ENCODE measurements around the gene COL12A1. TPM values are rescaled to one million over a fixed set of nuclear protein-coding genes. Genes with fewer than 3 reads are reported as not detected.

Gene COL12A1
- polyA plus RNA-seq, 1 donor from 2014 or later, result 0.63 TPM

DNA sequence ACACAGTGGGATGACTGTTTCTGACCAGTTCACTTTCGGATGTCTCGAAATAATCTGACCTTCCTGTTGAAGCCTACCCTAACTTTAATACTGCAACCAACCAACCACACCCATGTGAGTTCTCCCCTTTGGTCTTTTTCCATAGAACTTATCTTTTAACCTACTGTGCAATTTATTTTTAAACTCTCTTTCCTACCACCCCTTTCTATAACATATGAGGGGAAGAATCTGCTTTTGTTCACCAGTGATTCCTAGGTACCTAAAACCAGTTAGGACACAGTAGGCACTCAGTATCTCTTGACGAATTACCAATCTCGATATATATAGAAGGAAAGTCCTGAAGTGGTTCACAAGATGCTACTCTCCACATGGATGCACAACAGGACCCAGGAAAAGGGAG lies 30.8 kb upstream of the COL12A1 start:
- Histone ChIP-seq H3K79me2 (replicated peaks; ENCODE audit: insufficient read depth, low read length) (peaks cover 12% of the 10 kb centered on the region), H4K20me1 (ENCODE audit: insufficient read depth) (no peaks in the 10 kb centered on the region), H3K9me3 (ENCODE audit: low read length) (no peaks in the 10 kb centered on the region), H2AFZ (ENCODE audit: low read depth, low read length) (no peak overlapping the region), H3K9me2 (ENCODE audit: insufficient read depth, low read length) (no peaks in the 10 kb centered on the region), H3K9ac (ENCODE audit: low read length) (no peak overlapping the region), H3K4me3 (ENCODE audit: low read length) (no peak overlapping the region), H3K4me2 (ENCODE audit: low read length) (no peak overlapping the region), H3K36me3 (ENCODE audit: insufficient read depth, low read length) (no peaks in the 10 kb centered on the region), H3F3A (ENCODE audit: insufficient read depth, low read length, poor library complexity, severe bottlenecking) (no peaks in the 10 kb centered on the region), H3K27ac (ENCODE audit: low read length) (no peak overlapping the region), H3K27me3 (ENCODE audit: insufficient read depth, low read depth, low read length) (no peaks in the 10 kb centered on the region)
- no peak for TF ChIP-seq MXI1 (conservative IDR thresholded peaks at IDR 0.05; ENCODE audit: poor library complexity, severe bottlenecking)
- TF ChIP-seq, protein P1, sequence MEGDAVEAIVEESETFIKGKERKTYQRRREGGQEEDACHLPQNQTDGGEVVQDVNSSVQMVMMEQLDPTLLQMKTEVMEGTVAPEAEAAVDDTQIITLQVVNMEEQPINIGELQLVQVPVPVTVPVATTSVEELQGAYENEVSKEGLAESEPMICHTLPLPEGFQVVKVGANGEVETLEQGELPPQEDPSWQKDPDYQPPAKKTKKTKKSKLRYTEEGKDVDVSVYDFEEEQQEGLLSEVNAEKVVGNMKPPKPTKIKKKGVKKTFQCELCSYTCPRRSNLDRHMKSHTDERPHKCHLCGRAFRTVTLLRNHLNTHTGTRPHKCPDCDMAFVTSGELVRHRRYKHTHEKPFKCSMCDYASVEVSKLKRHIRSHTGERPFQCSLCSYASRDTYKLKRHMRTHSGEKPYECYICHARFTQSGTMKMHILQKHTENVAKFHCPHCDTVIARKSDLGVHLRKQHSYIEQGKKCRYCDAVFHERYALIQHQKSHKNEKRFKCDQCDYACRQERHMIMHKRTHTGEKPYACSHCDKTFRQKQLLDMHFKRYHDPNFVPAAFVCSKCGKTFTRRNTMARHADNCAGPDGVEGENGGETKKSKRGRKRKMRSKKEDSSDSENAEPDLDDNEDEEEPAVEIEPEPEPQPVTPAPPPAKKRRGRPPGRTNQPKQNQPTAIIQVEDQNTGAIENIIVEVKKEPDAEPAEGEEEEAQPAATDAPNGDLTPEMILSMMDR (IDR thresholded peaks at IDR 0.05; ENCODE audit: poor library complexity, severe bottlenecking), result no peak
- TF ChIP-seq EP300 (conservative IDR thresholded peaks at IDR 0.05; ENCODE audit: poor library complexity, severe bottlenecking), result no peak
- no peak for TF ChIP-seq EZH2 (IDR thresholded peaks at IDR 0.05; ENCODE audit: borderline replicate concordance, insufficient read depth, low read length, poor library complexity, severe bottlenecking)
- no peak for TF ChIP-seq SMC3 (conservative IDR thresholded peaks at IDR 0.05; ENCODE audit: poor library complexity)

DNA sequence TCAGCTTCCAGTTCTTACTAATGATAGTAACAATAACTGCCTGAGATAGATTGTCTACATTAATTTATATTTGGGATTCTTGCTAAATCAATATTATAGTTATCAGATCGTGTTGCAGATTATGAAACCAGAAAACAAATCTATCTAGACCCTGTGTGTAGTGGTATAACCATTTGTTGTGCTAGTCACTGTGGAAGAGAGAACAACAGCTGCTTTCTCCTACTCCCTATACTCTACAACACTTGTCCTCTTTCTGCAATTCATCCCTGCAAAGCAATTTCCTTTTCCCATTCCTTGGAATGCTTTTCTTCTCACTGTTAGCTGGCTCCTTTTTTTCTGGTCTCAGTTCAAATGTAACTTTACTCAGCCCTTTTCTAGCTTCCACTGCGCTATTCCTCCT lies 29.4 kb upstream of the COL12A1 start:
- Histone ChIP-seq H3K9me3 (ENCODE audit: low read length) (no peaks in the 10 kb centered on the region), H3K36me3 (ENCODE audit: insufficient read depth, low read length) (no peaks in the 10 kb centered on the region), H4K20me1 (ENCODE audit: insufficient read depth) (no peaks in the 10 kb centered on the region), H3K27ac (ENCODE audit: low read length) (no peak overlapping the region), H3K4me2 (ENCODE audit: low read length) (no peak overlapping the region), H3K9ac (ENCODE audit: low read length) (no peak overlapping the region), H3F3A (ENCODE audit: insufficient read depth, low read length, poor library complexity, severe bottlenecking) (no peaks in the 10 kb centered on the region), H2AFZ (ENCODE audit: low read depth, low read length) (no peak overlapping the region), H3K9me2 (ENCODE audit: insufficient read depth, low read length) (no peaks in the 10 kb centered on the region), H3K27me3 (ENCODE audit: insufficient read depth, low read depth, low read length) (no peaks in the 10 kb centered on the region), H3K4me3 (ENCODE audit: low read length) (no peak overlapping the region), H3K79me2 (replicated peaks; ENCODE audit: insufficient read depth, low read length) (peaks cover 2% of the 10 kb centered on the region)
- TF ChIP-seq, protein P2, sequence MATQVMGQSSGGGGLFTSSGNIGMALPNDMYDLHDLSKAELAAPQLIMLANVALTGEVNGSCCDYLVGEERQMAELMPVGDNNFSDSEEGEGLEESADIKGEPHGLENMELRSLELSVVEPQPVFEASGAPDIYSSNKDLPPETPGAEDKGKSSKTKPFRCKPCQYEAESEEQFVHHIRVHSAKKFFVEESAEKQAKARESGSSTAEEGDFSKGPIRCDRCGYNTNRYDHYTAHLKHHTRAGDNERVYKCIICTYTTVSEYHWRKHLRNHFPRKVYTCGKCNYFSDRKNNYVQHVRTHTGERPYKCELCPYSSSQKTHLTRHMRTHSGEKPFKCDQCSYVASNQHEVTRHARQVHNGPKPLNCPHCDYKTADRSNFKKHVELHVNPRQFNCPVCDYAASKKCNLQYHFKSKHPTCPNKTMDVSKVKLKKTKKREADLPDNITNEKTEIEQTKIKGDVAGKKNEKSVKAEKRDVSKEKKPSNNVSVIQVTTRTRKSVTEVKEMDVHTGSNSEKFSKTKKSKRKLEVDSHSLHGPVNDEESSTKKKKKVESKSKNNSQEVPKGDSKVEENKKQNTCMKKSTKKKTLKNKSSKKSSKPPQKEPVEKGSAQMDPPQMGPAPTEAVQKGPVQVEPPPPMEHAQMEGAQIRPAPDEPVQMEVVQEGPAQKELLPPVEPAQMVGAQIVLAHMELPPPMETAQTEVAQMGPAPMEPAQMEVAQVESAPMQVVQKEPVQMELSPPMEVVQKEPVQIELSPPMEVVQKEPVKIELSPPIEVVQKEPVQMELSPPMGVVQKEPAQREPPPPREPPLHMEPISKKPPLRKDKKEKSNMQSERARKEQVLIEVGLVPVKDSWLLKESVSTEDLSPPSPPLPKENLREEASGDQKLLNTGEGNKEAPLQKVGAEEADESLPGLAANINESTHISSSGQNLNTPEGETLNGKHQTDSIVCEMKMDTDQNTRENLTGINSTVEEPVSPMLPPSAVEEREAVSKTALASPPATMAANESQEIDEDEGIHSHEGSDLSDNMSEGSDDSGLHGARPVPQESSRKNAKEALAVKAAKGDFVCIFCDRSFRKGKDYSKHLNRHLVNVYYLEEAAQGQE (IDR thresholded peaks at IDR 0.05; ENCODE audit: borderline replicate concordance), result no peak
- TF ChIP-seq, protein P1 (IDR thresholded peaks at IDR 0.05; ENCODE audit: poor library complexity, severe bottlenecking), result no peak
- TF ChIP-seq POLR2AphosphoS5 (IDR thresholded peaks at IDR 0.05), result no peak
- TF ChIP-seq EP300 (conservative IDR thresholded peaks at IDR 0.05; ENCODE audit: poor library complexity, severe bottlenecking), result no peak
- TF ChIP-seq TAF1 (IDR thresholded peaks at IDR 0.05; ENCODE audit: low read depth), result no peak
- TF ChIP-seq RAD21 (conservative IDR thresholded peaks at IDR 0.05), result no peak
- no peak for TF ChIP-seq SMC3 (conservative IDR thresholded peaks at IDR 0.05; ENCODE audit: poor library complexity)
- TF ChIP-seq MXI1 (conservative IDR thresholded peaks at IDR 0.05; ENCODE audit: poor library complexity, severe bottlenecking), result no peak
- no peak for TF ChIP-seq EZH2 (IDR thresholded peaks at IDR 0.05; ENCODE audit: borderline replicate concordance, insufficient read depth, low read length, poor library complexity, severe bottlenecking)
